ENCODE data around the gene MAP3K14. TPM values are rescaled to one million over a fixed set of nuclear protein-coding genes. Genes with fewer than 3 reads are reported as not detected.

Gene MAP3K14
- total RNA-seq, 1 experiment from 2014 or later = 7.8 TPM

DNA sequence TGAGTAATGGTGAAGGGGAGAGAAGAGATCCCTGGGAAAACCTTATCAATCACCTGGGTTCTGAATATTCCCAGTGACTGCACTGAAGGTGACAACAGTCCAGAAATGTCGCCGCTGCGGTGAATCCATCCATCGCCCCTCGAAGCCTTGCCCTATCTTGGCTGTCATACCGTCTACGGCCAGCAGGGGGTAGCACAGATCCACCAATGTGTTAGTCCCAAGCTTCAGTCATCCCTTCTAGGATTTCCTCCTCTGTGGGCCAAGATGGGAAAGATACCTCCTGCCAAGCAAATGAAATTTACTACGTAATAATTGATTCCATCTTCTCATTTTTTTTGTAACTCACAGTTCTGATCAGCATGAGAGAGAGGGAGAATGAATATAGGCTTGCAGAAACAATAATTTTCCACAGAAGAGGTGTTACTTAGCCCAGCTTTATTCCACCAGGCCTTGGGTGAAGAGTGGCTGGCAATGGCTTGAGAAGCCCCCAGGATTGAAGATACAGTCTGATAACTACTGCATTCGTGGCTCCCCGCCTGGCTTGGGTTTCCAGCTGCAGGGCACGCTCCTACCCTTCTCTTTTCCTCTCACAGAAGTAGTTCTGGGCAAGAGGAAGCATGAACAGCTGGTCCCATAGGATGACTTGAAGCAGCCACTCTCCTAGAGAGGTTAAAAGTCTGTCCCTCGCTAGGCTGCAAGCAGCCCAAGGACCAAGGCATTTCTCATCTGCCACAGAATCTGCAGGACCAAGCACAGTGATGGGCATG is 97.7 kb downstream of the MAP3K14 start:
- peaks cover 61% of the 10 kb centered on the region for H3K27me3 Mint-ChIP-seq (ENCODE audit: low read depth)
- no peak overlapping the region for H2AK5ac ChIP-seq (ENCODE audit: insufficient read length, low read length)

More for the DNA sequence above, 97.7 kb downstream of the MAP3K14 start:
- no peaks in the 10 kb centered on the region for H3K36me3 Mint-ChIP-seq (ENCODE audit: insufficient read depth in 1 of 3, low read depth in 3 of 3)
- Histone ChIP-seq H4K5ac (ENCODE audit: insufficient read length, low read depth, low read length) (no peak overlapping the region), H3K4me2 (ENCODE audit: insufficient read depth, insufficient read length, low read length) (no peak overlapping the region), H3K18ac (ENCODE audit: insufficient read length, low read depth, low read length) (no peak overlapping the region), H2BK20ac (ENCODE audit: low read depth, low read length, poor library complexity, severe bottlenecking) (no peak overlapping the region), H2AFZ (ENCODE audit: low read length) (no peak overlapping the region), H3K4ac (ENCODE audit: low read depth, low read length) (no peak overlapping the region), H3K27ac (ENCODE audit: insufficient read length, low read depth, low read length) (no peak overlapping the region), H3K56ac (ENCODE audit: insufficient read length, low read depth, low read length) (no peak overlapping the region), H3K14ac (ENCODE audit: insufficient read depth, low read length) (no peak overlapping the region), H2BK15ac (ENCODE audit: low read depth, low read length) (no peak overlapping the region), H3K79me2 (ENCODE audit: insufficient read depth, low read length) (no peaks in the 10 kb centered on the region), H3K9me3 (ENCODE audit: control insufficient read depth, low read depth, low read length) (no peaks in the 10 kb centered on the region), H2BK12ac (ENCODE audit: insufficient read length, low read depth, low read length) (no peak overlapping the region), H3T11ph (ENCODE audit: low read length) (no peak overlapping the region), H3K23me2 (ENCODE audit: insufficient read length, low read depth, low read length, poor library complexity, severe bottlenecking) (peaks cover 10% of the 10 kb centered on the region), H3K27me3 (ENCODE audit: insufficient read depth, low read length) (peaks cover 13% of the 10 kb centered on the region), H3K9ac (ENCODE audit: extremely low read depth, insufficient read length, low read length) (no peak overlapping the region), H3K79me1 (ENCODE audit: insufficient read depth, low read depth, low read length, poor library complexity, severe bottlenecking) (no peaks in the 10 kb centered on the region), H4K20me1 (ENCODE audit: control insufficient read depth, insufficient read depth, insufficient read length) (no peaks in the 10 kb centered on the region), H4K8ac (replicated peaks; ENCODE audit: insufficient read length, low read depth, low read length) (no peak overlapping the region), H3K4me1 (ENCODE audit: insufficient read depth, low read length) (no peaks in the 10 kb centered on the region), H3K23ac (ENCODE audit: insufficient read length, low read depth, low read length) (no peak overlapping the region), H2BK5ac (ENCODE audit: insufficient read length, low read length) (no peak overlapping the region), H4K91ac (ENCODE audit: insufficient read length, low read depth, low read length) (no peak overlapping the region), H2BK120ac (ENCODE audit: low read depth, low read length, poor library complexity, severe bottlenecking) (no peak overlapping the region)
- no CpG with 5 or more reads among the region's 12 CpGs for WGBS (ENCODE audit: extremely low coverage, insufficient read length, low lambda C conversion rate)
- H3K4me3 Mint-ChIP-seq = peak overlapping the region in 1 of 2 experiments; percentile 53; a peak in 2 of 5 replicates
- TF ChIP-seq, protein P1, sequence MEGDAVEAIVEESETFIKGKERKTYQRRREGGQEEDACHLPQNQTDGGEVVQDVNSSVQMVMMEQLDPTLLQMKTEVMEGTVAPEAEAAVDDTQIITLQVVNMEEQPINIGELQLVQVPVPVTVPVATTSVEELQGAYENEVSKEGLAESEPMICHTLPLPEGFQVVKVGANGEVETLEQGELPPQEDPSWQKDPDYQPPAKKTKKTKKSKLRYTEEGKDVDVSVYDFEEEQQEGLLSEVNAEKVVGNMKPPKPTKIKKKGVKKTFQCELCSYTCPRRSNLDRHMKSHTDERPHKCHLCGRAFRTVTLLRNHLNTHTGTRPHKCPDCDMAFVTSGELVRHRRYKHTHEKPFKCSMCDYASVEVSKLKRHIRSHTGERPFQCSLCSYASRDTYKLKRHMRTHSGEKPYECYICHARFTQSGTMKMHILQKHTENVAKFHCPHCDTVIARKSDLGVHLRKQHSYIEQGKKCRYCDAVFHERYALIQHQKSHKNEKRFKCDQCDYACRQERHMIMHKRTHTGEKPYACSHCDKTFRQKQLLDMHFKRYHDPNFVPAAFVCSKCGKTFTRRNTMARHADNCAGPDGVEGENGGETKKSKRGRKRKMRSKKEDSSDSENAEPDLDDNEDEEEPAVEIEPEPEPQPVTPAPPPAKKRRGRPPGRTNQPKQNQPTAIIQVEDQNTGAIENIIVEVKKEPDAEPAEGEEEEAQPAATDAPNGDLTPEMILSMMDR (conservative IDR thresholded peaks at IDR 0.05) = peak; percentile 93
- no peak overlapping the region for H3K27ac Mint-ChIP-seq
- no peaks in the 10 kb centered on the region; a peak in 1 of 5 replicates for H3K9me3 Mint-ChIP-seq
- peaks cover 10 to 18% of the 10 kb centered on the region in 2 experiments for H3K4me1 Mint-ChIP-seq
- DNase-seq = peak; percentile 88

Other genes with a start within 250 kb of the MAP3K14 start
- gene PLCD3, start 184.5 kb downstream of the MAP3K14 start, total RNA-seq (2021) = 41.6 and 48.5 TPM in 2 replicates
- gene ACBD4, start 181.3 kb downstream of the MAP3K14 start, total RNA-seq (2021) = 9.7 and 10.5 TPM in 2 replicates
- gene HEXIM1, start 168.5 kb downstream of the MAP3K14 start, total RNA-seq (2021) = 32.4 and 33.0 TPM in 2 replicates
- gene HEXIM2, start 155.1 kb downstream of the MAP3K14 start, total RNA-seq (2021) = 12.5 and 16.1 TPM in 2 replicates
- gene FMNL1, start 95.1 kb downstream of the MAP3K14 start, total RNA-seq (2021) = 6.3 and 6.9 TPM in 2 replicates
- 0.42 and 0.81 TPM in 2 replicates for gene SPATA32, start 54.9 kb downstream of the MAP3K14 start, total RNA-seq (2021)
- gene ARHGAP27, start 115.8 kb upstream of the MAP3K14 start, total RNA-seq (2021) = 9.9 and 11.4 TPM in 2 replicates
- 16.5 and 20.7 TPM in 2 replicates for gene PLEKHM1, start 173.7 kb upstream of the MAP3K14 start, total RNA-seq (2021)